ENCODE data around the gene C1RL. TPM values are rescaled to one million over a fixed set of nuclear protein-coding genes. Genes with fewer than 3 reads are reported as not detected.
"Not testable (repeated sequence)": the region's sequence is repeated elsewhere in the genome, so short reads cannot be mapped to it uniquely, and the experiment has no call there.

The C1RL gene
- total RNA-seq, 1 donor from 2014 or later: 68.7 TPM

- no peak for DNase-seq (ENCODE audit: low read depth)
These were observed 47.4 kb downstream of the C1RL start for GRCh38 chr12:7061596-7061995.

- DNase-seq (ENCODE audit: low read depth): no peak
These were observed 47.9 kb downstream of the C1RL start for GRCh38 chr12:7061138-7061537.

- peak; percentile 95 for DNase-seq (ENCODE audit: low read depth)
These were observed 48.6 kb downstream of the C1RL start, which contains the start of gene C1S for GRCh38 chr12:7060353-7060954. Gene C1S, plus strand, starts transcription at chr12:7060718. Its CDS starts 1,195 bp downstream, at chr12:7061913.

GRCh38 chr12:7059780-7060179, 49.2 kb downstream of the C1RL start:
- DNase-seq (ENCODE audit: low read depth): no peak

- no peak for DNase-seq (ENCODE audit: low read depth)
These were observed 50.1 kb downstream of the C1RL start for GRCh38 chr12:7058850-7059395.

- DNase-seq (ENCODE audit: low read depth): no peak
These were observed 50.7 kb downstream of the C1RL start for GRCh38 chr12:7058163-7058845.

- DNase-seq (ENCODE audit: low read depth): not testable (repeated sequence)
These were observed 53.3 kb downstream of the C1RL start for GRCh38 chr12:7055736-7056135.

GRCh38 chr12:7054925-7055324, 54.1 kb downstream of the C1RL start:
- DNase-seq (ENCODE audit: low read depth): no peak

- DNase-seq (ENCODE audit: low read depth): not testable (repeated sequence)
These were observed 59.0 kb downstream of the C1RL start for GRCh38 chr12:7049973-7050372.

- DNase-seq (ENCODE audit: low read depth): not testable (repeated sequence)
These were observed 59.5 kb downstream of the C1RL start for GRCh38 chr12:7049445-7049951.

- DNase-seq (ENCODE audit: low read depth): no peak
These were observed 61.7 kb downstream of the C1RL start for GRCh38 chr12:7047306-7047705.

- no peak for DNase-seq (ENCODE audit: low read depth)
These were observed 62.5 kb downstream of the C1RL start for GRCh38 chr12:7046383-7047105.

- no peak for DNase-seq (ENCODE audit: low read depth)
These were observed 63.1 kb downstream of the C1RL start for GRCh38 chr12:7045913-7046312.

Other genes starting within 250 kb of the C1RL start
- 1,309 and 1,579 TPM in 2 replicates for gene TPI1, start 241.7 kb downstream of the C1RL start, total RNA-seq
- 7.0 and 13.2 TPM in 2 replicates for gene SPSB2, start 235.9 kb downstream of the C1RL start, total RNA-seq
- gene LRRC23, start 204.4 kb downstream of the C1RL start, total RNA-seq: 16.1 and 16.4 TPM in 2 replicates
- 14.1 and 41.3 TPM in 2 replicates for gene ENO2, start 194.6 kb downstream of the C1RL start, total RNA-seq
- 1.7 and 29.4 TPM in 2 replicates for gene ATN1, start 181.3 kb downstream of the C1RL start, total RNA-seq
- not detected in 2 replicates for gene RNU7-1, start 165.4 kb downstream of the C1RL start, total RNA-seq
- 38.0 and 62.4 TPM in 2 replicates for gene C12orf57, start 165.2 kb downstream of the C1RL start, total RNA-seq
- 14.8 and 18.4 TPM in 2 replicates for gene PTPN6, start 157.9 kb downstream of the C1RL start, total RNA-seq
- 109 and 234 TPM in 2 replicates for gene PHB2, start 138.6 kb downstream of the C1RL start, total RNA-seq
- 37.8 and 61.0 TPM in 2 replicates for gene EMG1, start 138.3 kb downstream of the C1RL start, total RNA-seq
- 9.7 and 26.5 TPM in 2 replicates for gene LPCAT3, start 90.7 kb downstream of the C1RL start, total RNA-seq
- gene C1S, start 48.5 kb downstream of the C1RL start, total RNA-seq: 5.2 and 72.6 TPM in 2 replicates
- gene C1R, start 16.8 kb downstream of the C1RL start, total RNA-seq: 4.2 and 82.9 TPM in 2 replicates
- gene RBP5, start 19.7 kb upstream of the C1RL start, total RNA-seq: 1.1 TPM in 1 of 2 replicates, not detected in the other
- gene CLSTN3, start 21.2 kb upstream of the C1RL start, total RNA-seq: 34.6 and 106 TPM in 2 replicates
- gene PEX5, start 80.5 kb upstream of the C1RL start, total RNA-seq: 24.8 and 36.5 TPM in 2 replicates
- gene ACSM4, start 194.9 kb upstream of the C1RL start, total RNA-seq: not detected in 2 replicates